OCI-LY7 (cell line): ENCODE data around the gene NOM1. TPM values are rescaled to one million over a fixed set of nuclear protein-coding genes. Genes with fewer than 3 reads are reported as not detected.
A peak's percentile ranks its signal among the peaks of the same experiment; 100 is the strongest.

Experiments
- BruUV-seq: library from RNA; stranded (reverse); fragments of 400-500 nt; replicated peaks from 2 replicates; lab custom pipeline; 2021; lab: Mats Ljungman, UMichigan
- CTCF ChIA-PET: fragments of 300-600 bp; sonication (Branson Sonifier 250); formaldehyde crosslinking; loops from one replicate; lab custom pipeline; 2022; ENCODE audit warnings: antibody characterized with exemption; ENCODE audit not compliant: unreplicated experiment; lab: Charles Lee
- POLR2A ChIA-PET: fragments of 300-600 bp; sonication (Branson Sonifier 250); formaldehyde crosslinking; loops from one replicate; lab custom pipeline; 2022; ENCODE audit warnings: antibody characterized with exemption; lab: Charles Lee
- DNase-seq: peaks from one replicate; pipeline ENCODE4 v3.0.0-alpha.2; 2015; ENCODE audit warnings: low spot score
- H2AFZ ChIP-seq: fragments of 200-600 bp; sonication (generic), shearing (Covaris generic); 2 replicates; pipeline ENCODE4 v1.6.1; 2014; ENCODE audit warnings: mild to moderate bottlenecking, antibody characterized with exemption, low read length, moderate library complexity
- H3K27ac ChIP-seq: fragments of 200-600 bp; sonication (generic); 2 replicates; pipeline ENCODE4 v1.5.1; 2014; ENCODE audit warnings: mixed run types, low read depth, mild to moderate bottlenecking, moderate library complexity, low read length, inconsistent platforms; ENCODE audit not compliant: poor library complexity, severe bottlenecking
- H3K36me3 ChIP-seq: fragments of 200-600 bp; sonication (generic); 2 replicates; pipeline ENCODE4 v1.6.1; 2014; ENCODE audit warnings: mild to moderate bottlenecking, antibody characterized with exemption, low read length, moderate library complexity, mixed read lengths; ENCODE audit not compliant: insufficient read depth
- H3K4me1 ChIP-seq: fragments of 200-600 bp; sonication (generic); 2 replicates; pipeline ENCODE4 v1.5.1; 2014; ENCODE audit warnings: mild to moderate bottlenecking, low read length; ENCODE audit not compliant: insufficient read depth, poor library complexity, severe bottlenecking
- H3K4me2 ChIP-seq: fragments of 200-600 bp; sonication (generic); 2 replicates; pipeline ENCODE4 v1.6.1; 2014; ENCODE audit warnings: mild to moderate bottlenecking, low read length
- H3K4me3 ChIP-seq: fragments of 200-600 bp; sonication (generic); 2 replicates; pipeline ENCODE4 v1.5.1; 2014; ENCODE audit warnings: mild to moderate bottlenecking, low read depth, low read length; ENCODE audit not compliant: poor library complexity, severe bottlenecking
- H3K79me2 ChIP-seq: fragments of 200-600 bp; sonication (generic); 2 replicates; pipeline ENCODE4 v1.6.1; 2016; ENCODE audit warnings: low read depth, mild to moderate bottlenecking, low read length, moderate library complexity, mixed read lengths; ENCODE audit not compliant: insufficient read depth
- H3K9me2 ChIP-seq: fragments of 200-600 bp; sonication (generic); 2 replicates; pipeline ENCODE4 v1.6.1; 2016; ENCODE audit warnings: mild to moderate bottlenecking, low read length, mixed read lengths; ENCODE audit not compliant: insufficient read depth
- H3K9me3 ChIP-seq: fragments of 200-600 bp; sonication (generic); 2 replicates; pipeline ENCODE4 v1.6.1; 2014; ENCODE audit warnings: mild to moderate bottlenecking, mixed run types, low read length, mixed read lengths
- H4K20me1 ChIP-seq: fragments of 200-600 bp; sonication (generic); 2 replicates; pipeline ENCODE4 v1.6.1; 2014; ENCODE audit warnings: mild to moderate bottlenecking, antibody characterized with exemption, low read length, moderate library complexity, mixed read lengths; ENCODE audit not compliant: insufficient read depth
- EZH2phosphoT487 ChIP-seq: fragments of 200-600 bp; sonication (generic); IDR thresholded peaks from 2 replicates; pipeline ENCODE4 v1.6.1; 2018; ENCODE audit warnings: low read depth, borderline replicate concordance, mild to moderate bottlenecking, mixed run types, antibody characterized with exemption, low read length, moderate library complexity, mixed read lengths
- intact Hi-C: fragments of 100-400 bp; cut with micrococcal nuclease; formaldehyde crosslinking; loops from one replicate; pipeline ENCODE4 v1.10.0; 2022; ENCODE audit not compliant: unreplicated experiment
- total RNA-seq, 2 experiments: library from RNA; depleted of rRNA in 1 of 2; stranded (reverse); fragments of >200 nt in 1 of 2; shearing (Covaris generic) in 1 of 2; gene quantifications; 2 replicates each; pipeline ENCODE4 v1.2.3, GENCODE V29; 2014 to 2022
- TF ChIP-seq, protein P1 (sequence below): fragments of 200-600 bp; sonication (generic); conservative IDR thresholded peaks from 2 replicates; pipeline ENCODE4 v1.5.1; 2014; ENCODE audit warnings: mild to moderate bottlenecking, antibody characterized with exemption, low read length, moderate library complexity, mixed read lengths

NOM1 gene
- total RNA-seq, 2 experiments from 2014 or later: 40.2 to 59.9 TPM

- TF ChIP-seq, protein P1, sequence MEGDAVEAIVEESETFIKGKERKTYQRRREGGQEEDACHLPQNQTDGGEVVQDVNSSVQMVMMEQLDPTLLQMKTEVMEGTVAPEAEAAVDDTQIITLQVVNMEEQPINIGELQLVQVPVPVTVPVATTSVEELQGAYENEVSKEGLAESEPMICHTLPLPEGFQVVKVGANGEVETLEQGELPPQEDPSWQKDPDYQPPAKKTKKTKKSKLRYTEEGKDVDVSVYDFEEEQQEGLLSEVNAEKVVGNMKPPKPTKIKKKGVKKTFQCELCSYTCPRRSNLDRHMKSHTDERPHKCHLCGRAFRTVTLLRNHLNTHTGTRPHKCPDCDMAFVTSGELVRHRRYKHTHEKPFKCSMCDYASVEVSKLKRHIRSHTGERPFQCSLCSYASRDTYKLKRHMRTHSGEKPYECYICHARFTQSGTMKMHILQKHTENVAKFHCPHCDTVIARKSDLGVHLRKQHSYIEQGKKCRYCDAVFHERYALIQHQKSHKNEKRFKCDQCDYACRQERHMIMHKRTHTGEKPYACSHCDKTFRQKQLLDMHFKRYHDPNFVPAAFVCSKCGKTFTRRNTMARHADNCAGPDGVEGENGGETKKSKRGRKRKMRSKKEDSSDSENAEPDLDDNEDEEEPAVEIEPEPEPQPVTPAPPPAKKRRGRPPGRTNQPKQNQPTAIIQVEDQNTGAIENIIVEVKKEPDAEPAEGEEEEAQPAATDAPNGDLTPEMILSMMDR: no peak
- no peak for TF ChIP-seq EZH2phosphoT487
- ChIA-PET POLR2A (no interaction called here), CTCF (no interaction called here)
- H4K20me1 ChIP-seq: no peaks in the 10 kb centered on the region
- no peak overlapping the region for H2AFZ ChIP-seq
- no peaks in the 10 kb centered on the region for H3K79me2 ChIP-seq
- BruUV-seq: no TSS peak
- H3K27ac ChIP-seq: no peak overlapping the region
- no peak overlapping the region for H3K4me2 ChIP-seq
- no peaks in the 10 kb centered on the region for H3K9me3 ChIP-seq
- intact Hi-C loops: no loop called here
- no peaks in the 10 kb centered on the region for H3K4me1 ChIP-seq
- no peaks in the 10 kb centered on the region for H3K9me2 ChIP-seq
- H3K36me3 ChIP-seq: peaks cover 88% of the 10 kb centered on the region
- no peak overlapping the region for H3K4me3 ChIP-seq
- DNase-seq: no peak
Measured at GRCh38 chr7:156968183-156968582, 18.7 kb downstream of the NOM1 start.

- POLR2A ChIA-PET: interaction anchor here (0.7 kb wide), 1 partner anchor 31 kb away, joined by 4 read pairs; no protein-coding TSS in a partner anchor
- Histone ChIP-seq H3K36me3 (peaks cover 85% of the 10 kb centered on the region), H3K4me3 (no peak overlapping the region), H3K27ac (no peak overlapping the region), H3K4me1 (no peaks in the 10 kb centered on the region), H3K79me2 (no peaks in the 10 kb centered on the region), H3K9me3 (no peaks in the 10 kb centered on the region), H3K9me2 (no peaks in the 10 kb centered on the region), H2AFZ (no peak overlapping the region), H4K20me1 (no peaks in the 10 kb centered on the region), H3K4me2 (no peak overlapping the region)
- peak; percentile 38 for DNase-seq
- CTCF ChIA-PET: no interaction called here
- no TSS peak for BruUV-seq
- TF ChIP-seq, protein P1: peak; percentile 72
- TF ChIP-seq EZH2phosphoT487: no peak
- intact Hi-C loops: loop anchor here (5.0 kb wide), 2 partner anchors 167 to 302 kb away; partner anchors contain the start of gene UBE3C
Measured at GRCh38 chr7:156969972-156970420, 20.5 kb downstream of the NOM1 start.

DNA sequence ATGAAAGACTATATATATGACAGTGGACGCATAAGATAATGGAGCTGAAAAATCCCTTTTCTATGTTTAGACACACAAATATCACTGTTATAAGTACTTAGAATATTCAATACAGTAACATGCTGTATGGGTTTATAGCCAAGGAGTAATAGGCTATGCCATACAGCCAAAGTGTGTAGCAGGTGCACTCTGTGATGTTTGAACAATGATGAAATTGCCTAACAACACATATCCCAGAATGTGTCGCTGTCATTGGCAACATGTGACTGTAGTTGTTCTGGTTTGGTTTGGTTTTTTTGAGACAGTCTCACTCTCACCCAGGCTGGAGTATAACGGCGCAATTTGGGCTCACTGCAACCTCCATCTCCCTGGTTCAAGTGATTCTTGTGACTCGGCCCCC lies 26.1 kb downstream of the NOM1 start:
- Histone ChIP-seq H3K4me2 (no peak overlapping the region), H4K20me1 (no peaks in the 10 kb centered on the region), H2AFZ (no peak overlapping the region), H3K27ac (no peak overlapping the region), H3K79me2 (no peaks in the 10 kb centered on the region), H3K36me3 (peaks cover 62% of the 10 kb centered on the region), H3K9me3 (peaks cover 4% of the 10 kb centered on the region; the same call in 1 of the 2 replicates), H3K4me3 (no peak overlapping the region), H3K4me1 (no peaks in the 10 kb centered on the region), H3K9me2 (no peaks in the 10 kb centered on the region)
- no peak for DNase-seq
- TF ChIP-seq, protein P1: no peak
- TF ChIP-seq EZH2phosphoT487: no peak
- ChIA-PET POLR2A (no interaction called here), CTCF (no interaction called here)
- BruUV-seq: no TSS peak
- intact Hi-C loops: no loop called here
